ENCODE data around the gene METTL21A.

GRCh38 chr2:207612714-207613113 is 12.5 kb downstream of the METTL21A start:
- TF ChIP-seq, protein P1, sequence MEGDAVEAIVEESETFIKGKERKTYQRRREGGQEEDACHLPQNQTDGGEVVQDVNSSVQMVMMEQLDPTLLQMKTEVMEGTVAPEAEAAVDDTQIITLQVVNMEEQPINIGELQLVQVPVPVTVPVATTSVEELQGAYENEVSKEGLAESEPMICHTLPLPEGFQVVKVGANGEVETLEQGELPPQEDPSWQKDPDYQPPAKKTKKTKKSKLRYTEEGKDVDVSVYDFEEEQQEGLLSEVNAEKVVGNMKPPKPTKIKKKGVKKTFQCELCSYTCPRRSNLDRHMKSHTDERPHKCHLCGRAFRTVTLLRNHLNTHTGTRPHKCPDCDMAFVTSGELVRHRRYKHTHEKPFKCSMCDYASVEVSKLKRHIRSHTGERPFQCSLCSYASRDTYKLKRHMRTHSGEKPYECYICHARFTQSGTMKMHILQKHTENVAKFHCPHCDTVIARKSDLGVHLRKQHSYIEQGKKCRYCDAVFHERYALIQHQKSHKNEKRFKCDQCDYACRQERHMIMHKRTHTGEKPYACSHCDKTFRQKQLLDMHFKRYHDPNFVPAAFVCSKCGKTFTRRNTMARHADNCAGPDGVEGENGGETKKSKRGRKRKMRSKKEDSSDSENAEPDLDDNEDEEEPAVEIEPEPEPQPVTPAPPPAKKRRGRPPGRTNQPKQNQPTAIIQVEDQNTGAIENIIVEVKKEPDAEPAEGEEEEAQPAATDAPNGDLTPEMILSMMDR (IDR thresholded peaks at IDR 0.05), result no peak
- TF ChIP-seq POLR2A (IDR thresholded peaks at IDR 0.05), result no peak
